Chondrocyte (in vitro differentiated cells): ENCODE results near the gene NFIA. TPM values are rescaled to one million over a fixed set of nuclear protein-coding genes. Genes with fewer than 3 reads are reported as not detected.
A peak's percentile ranks its signal among the peaks of the same experiment; 100 is the strongest.

Experiments
- DNase-seq: peaks from one replicate; pipeline ENCODE4 v3.0.0; 2021; ENCODE audit warnings: mixed read lengths, low spot score
- H3K27ac Mint-ChIP-seq: one replicate; pipeline ENCODE4 v1.8.0; 2021; ENCODE audit warnings: mild to moderate bottlenecking, moderate library complexity, mixed read lengths; ENCODE audit not compliant: unreplicated experiment
- H3K27me3 Mint-ChIP-seq: 2 replicates; pipeline ENCODE4 v1.8.0; 2021; ENCODE audit warnings: low read depth, mixed read lengths
- H3K36me3 Mint-ChIP-seq: 2 replicates; pipeline ENCODE4 v1.8.0; 2021; ENCODE audit warnings: low read depth, mixed read lengths
- H3K4me1 Mint-ChIP-seq: 2 replicates; pipeline ENCODE4 v1.8.0; 2021; ENCODE audit warnings: low read depth, mild to moderate bottlenecking, mixed read lengths
- H3K4me3 Mint-ChIP-seq: one replicate; pipeline ENCODE4 v1.8.0; 2021; ENCODE audit warnings: mild to moderate bottlenecking, moderate library complexity, mixed read lengths; ENCODE audit not compliant: unreplicated experiment
- H3K9me3 Mint-ChIP-seq: 2 replicates; pipeline ENCODE4 v1.8.0; 2021; ENCODE audit warnings: low read depth, mixed read lengths
- CTCF ChIP-seq: fragments of 200-600 bp; sonication (generic); IDR thresholded peaks from 2 replicates; pipeline ENCODE4 v1.5.0; 2021; ENCODE audit warnings: antibody characterized with exemption, mild to moderate bottlenecking, moderate library complexity
- total RNA-seq: library from RNA; stranded (reverse); gene quantifications from 3 replicates; pipeline ENCODE4 v1.2.1, GENCODE V29; 2021

The NFIA gene
- total RNA-seq, 1 donor from 2014 or later, result 43.0 TPM

- no peak for DNase-seq
- peaks cover 17% of the 10 kb centered on the region for H3K4me1 Mint-ChIP-seq
- no peak for TF ChIP-seq CTCF
- H3K27me3 Mint-ChIP-seq, result no peaks in the 10 kb centered on the region
- no peaks in the 10 kb centered on the region for H3K9me3 Mint-ChIP-seq
- H3K36me3 Mint-ChIP-seq, result no peaks in the 10 kb centered on the region
- H3K4me3 Mint-ChIP-seq, result no peak overlapping the region
- no peak overlapping the region for H3K27ac Mint-ChIP-seq
Observed at GRCh38 chr1:61047061-61047460, 35.3 kb upstream of the NFIA start.

- H3K27ac Mint-ChIP-seq, result peak overlapping the region; percentile 88
- H3K36me3 Mint-ChIP-seq, result no peaks in the 10 kb centered on the region
- no peaks in the 10 kb centered on the region for H3K27me3 Mint-ChIP-seq
- H3K4me3 Mint-ChIP-seq, result peak overlapping the region; percentile 76
- peaks cover 30% of the 10 kb centered on the region for H3K4me1 Mint-ChIP-seq
- TF ChIP-seq CTCF, result peak; percentile 98
- no peak for DNase-seq
- no peaks in the 10 kb centered on the region for H3K9me3 Mint-ChIP-seq
Observed at GRCh38 chr1:61049850-61050540, 32.4 kb upstream of the NFIA start.

GRCh38 chr1:61050541-61051442 is 31.6 kb upstream of the NFIA start:
- Mint-ChIP-seq H3K27ac (peak overlapping the region; percentile 88), H3K4me3 (peak overlapping the region; percentile 76), H3K9me3 (no peaks in the 10 kb centered on the region), H3K27me3 (no peaks in the 10 kb centered on the region), H3K4me1 (peaks cover 36% of the 10 kb centered on the region), H3K36me3 (no peaks in the 10 kb centered on the region)
- TF ChIP-seq CTCF, result no peak
- no peak for DNase-seq

- no peak for TF ChIP-seq CTCF
- Mint-ChIP-seq H3K4me1 (peaks cover 42% of the 10 kb centered on the region), H3K27ac (peak overlapping the region; percentile 78), H3K36me3 (no peaks in the 10 kb centered on the region), H3K4me3 (peak overlapping the region; percentile 73), H3K27me3 (no peaks in the 10 kb centered on the region), H3K9me3 (no peaks in the 10 kb centered on the region)
- no peak for DNase-seq
Observed at GRCh38 chr1:61051443-61051718, 31.0 kb upstream of the NFIA start.

GRCh38 chr1:61051719-61052394 is 30.5 kb upstream of the NFIA start:
- H3K4me3 Mint-ChIP-seq, result peak overlapping the region; percentile 73
- DNase-seq, result no peak
- peak overlapping the region; percentile 27 for H3K27ac Mint-ChIP-seq
- H3K36me3 Mint-ChIP-seq, result no peaks in the 10 kb centered on the region
- H3K4me1 Mint-ChIP-seq, result peaks cover 45% of the 10 kb centered on the region
- no peak for TF ChIP-seq CTCF
- no peaks in the 10 kb centered on the region for H3K27me3 Mint-ChIP-seq
- H3K9me3 Mint-ChIP-seq, result no peaks in the 10 kb centered on the region
